Skin of body (tissue), 2 donors: ENCODE results near the gene CDRT4. TPM values are rescaled to one million over a fixed set of nuclear protein-coding genes. Genes with fewer than 3 reads are reported as not detected.
A peak's percentile ranks its signal among the peaks of the same experiment; 100 is the strongest.

Experiments used
- DNase-seq: peaks from one replicate; lab custom pipeline; 2025; lab: John Stamatoyannopoulos, UW
- total RNA-seq: library from RNA; depleted of rRNA; stranded (reverse); fragments of >200 nt; gene quantifications from one replicate; pipeline ENCODE4 v1.2.3, GENCODE V29; 2014

The CDRT4 gene
- total RNA-seq, 1 donor from 2014 or later: 5.7 TPM

GRCh38 chr17:15492791-15493692, 25.6 kb upstream of the CDRT4 start:
- DNase-seq: no peak

- no peak for DNase-seq
Measured at GRCh38 chr17:15492186-15492585, 24.8 kb upstream of the CDRT4 start.

GRCh38 chr17:15490634-15491261, 23.3 kb upstream of the CDRT4 start:
- DNase-seq: peak; percentile 75

- DNase-seq: no peak
Measured at GRCh38 chr17:15488557-15488956, 21.1 kb upstream of the CDRT4 start.

- DNase-seq: no peak
Measured at GRCh38 chr17:15485045-15485444, 17.6 kb upstream of the CDRT4 start.

GRCh38 chr17:15483431-15483830, 16.0 kb upstream of the CDRT4 start:
- no peak for DNase-seq

- no peak for DNase-seq
Measured at GRCh38 chr17:15482476-15482875, 15.1 kb upstream of the CDRT4 start.

- no peak for DNase-seq
Measured at GRCh38 chr17:15481481-15481880, 14.1 kb upstream of the CDRT4 start.

GRCh38 chr17:15480204-15480603, 12.8 kb upstream of the CDRT4 start:
- no peak for DNase-seq

GRCh38 chr17:15479703-15480102, 12.3 kb upstream of the CDRT4 start:
- no peak for DNase-seq

GRCh38 chr17:15478845-15479244, 11.4 kb upstream of the CDRT4 start:
- no peak for DNase-seq

GRCh38 chr17:15475631-15476354, 8.4 kb upstream of the CDRT4 start:
- peak; percentile 50 for DNase-seq

- no peak for DNase-seq
Measured at GRCh38 chr17:15472891-15473290, 5.5 kb upstream of the CDRT4 start.

- DNase-seq: no peak
Measured at GRCh38 chr17:15470536-15470935, 3.1 kb upstream of the CDRT4 start.

GRCh38 chr17:15469260-15469659, 1.8 kb upstream of the CDRT4 start:
- DNase-seq: no peak

GRCh38 chr17:15468126-15468525, 705 bp upstream of the CDRT4 start:
- no peak for DNase-seq

- no peak for DNase-seq
Measured at GRCh38 chr17:15466131-15466530, 1.3 kb downstream of the CDRT4 start.

GRCh38 chr17:15465045-15465701, 2.2 kb downstream of the CDRT4 start:
- no peak for DNase-seq

- DNase-seq: no peak
Measured at GRCh38 chr17:15464231-15464985, 3.0 kb downstream of the CDRT4 start.

GRCh38 chr17:15462976-15463772, 4.2 kb downstream of the CDRT4 start:
- peak; percentile 43 for DNase-seq
